Measurements from ENCODE around the gene COL6A2. TPM values are rescaled to one million over a fixed set of nuclear protein-coding genes. Genes with fewer than 3 reads are reported as not detected.

Gene COL6A2
- total RNA-seq, 4 donors from 2014 or later: 942 to 1,525 (median 1,202) TPM

DNA sequence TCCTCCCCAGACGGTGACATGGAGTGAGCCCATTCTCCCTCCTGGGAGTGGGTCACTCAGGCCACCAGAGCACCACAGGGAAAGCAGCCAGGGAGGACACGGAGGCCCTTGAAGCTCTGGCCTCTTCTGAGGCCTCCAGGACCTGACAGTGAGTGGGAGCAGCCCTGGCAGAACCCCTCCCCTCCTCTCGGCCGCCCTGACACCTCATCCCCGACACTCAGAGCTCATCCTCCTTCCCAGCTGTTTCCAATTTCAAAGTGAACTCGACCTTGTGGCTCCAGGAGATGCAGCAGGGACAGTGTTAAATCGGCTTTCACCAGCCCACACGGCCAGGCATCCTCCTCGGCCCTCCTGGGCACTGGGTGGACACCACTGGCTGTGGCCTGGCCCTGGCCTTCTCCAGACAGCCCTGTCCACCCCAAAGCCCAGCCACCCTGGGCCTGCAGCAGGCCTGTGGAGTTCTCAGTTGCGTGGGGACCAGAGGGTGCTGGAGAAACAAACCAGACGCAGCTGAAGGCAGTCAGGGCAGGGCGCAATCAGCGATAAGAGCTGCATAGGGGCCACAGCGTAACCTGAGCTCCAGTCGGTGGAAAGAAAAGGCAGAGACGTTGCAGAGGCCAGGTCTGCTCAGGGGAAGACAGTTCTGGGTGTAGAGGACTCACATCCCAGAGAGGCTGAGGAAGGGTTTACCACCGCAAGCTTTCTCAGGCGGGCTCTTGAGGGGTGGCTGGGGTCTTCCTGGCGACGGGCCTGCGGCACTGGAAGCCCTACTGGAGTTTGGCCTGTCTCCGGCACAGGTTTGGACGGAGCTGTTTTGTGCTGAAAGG is 30.4 kb downstream of the COL6A2 start:
- H3K4me3 ChIP-seq: no peak overlapping the region
- WGBS: 63% methylated on average over 10 of the region's 23 CpGs
- H3K4me1 ChIP-seq: peaks cover 0 to 33% (median 21%) of the 10 kb centered on the region in 4 donors
- no peak for DNase-seq (ENCODE audit: extremely low spot score)
- intact Hi-C loops (cut with DNase I): no loop called here
- H3K27ac ChIP-seq (replicated peaks in 1 of 4): peak overlapping the region; percentile 31 to 63 (median 48)
- H3K9me3 ChIP-seq: no peaks in the 10 kb centered on the region
- no peaks in the 10 kb centered on the region for H3K27me3 ChIP-seq
- H3K36me3 ChIP-seq: peaks cover 50 to 77% (median 68%) of the 10 kb centered on the region in 4 donors
- TF ChIP-seq EP300 (IDR thresholded peaks at IDR 0.05): no peak

DNA sequence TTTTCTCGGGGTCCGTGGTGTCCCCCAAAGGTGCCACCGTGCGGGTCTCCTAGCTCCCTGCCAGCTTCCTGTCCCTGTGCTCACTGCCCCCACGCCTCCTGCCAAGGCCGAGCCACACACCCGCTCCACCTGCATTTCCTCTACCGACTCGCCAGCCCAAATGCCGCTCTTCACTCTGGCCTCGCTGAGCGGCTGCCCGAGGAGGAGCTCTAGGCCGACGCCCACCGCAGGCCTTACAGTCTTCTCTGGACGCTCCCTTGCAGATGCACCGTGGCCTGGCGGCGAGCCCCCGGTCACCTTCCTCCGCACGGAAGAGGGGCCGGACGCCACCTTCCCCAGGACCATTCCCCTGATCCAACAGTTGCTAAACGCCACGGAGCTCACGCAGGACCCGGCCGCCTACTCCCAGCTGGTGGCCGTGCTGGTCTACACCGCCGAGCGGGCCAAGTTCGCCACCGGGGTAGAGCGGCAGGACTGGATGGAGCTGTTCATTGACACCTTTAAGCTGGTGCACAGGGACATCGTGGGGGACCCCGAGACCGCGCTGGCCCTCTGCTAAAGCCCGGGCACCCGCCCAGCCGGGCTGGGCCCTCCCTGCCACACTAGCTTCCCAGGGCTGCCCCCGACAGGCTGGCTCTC is 31.1 kb downstream of the COL6A2 start:
- Histone ChIP-seq H3K9me3 (no peaks in the 10 kb centered on the region), H3K4me1 (peaks cover 0 to 33% (median 21%) of the 10 kb centered on the region in 4 donors), H3K27ac (replicated peaks in 1 of 4) (peak overlapping the region in 3 of 4 donors; percentile 31 to 63 (median 55)), H3K27me3 (no peaks in the 10 kb centered on the region), H3K4me3 (no peak overlapping the region), H3K36me3 (peaks cover 50 to 73% (median 63%) of the 10 kb centered on the region in 4 donors)
- DNase-seq (ENCODE audit: extremely low spot score): no peak
- WGBS: 83% methylated on average over 38 of the region's 45 CpGs
- intact Hi-C loops (cut with DNase I): no loop called here
- TF ChIP-seq POLR2AphosphoS5 (IDR thresholded peaks at IDR 0.05) (peak in 1 of 2 donors; percentile 13), EP300 (IDR thresholded peaks at IDR 0.05) (no peak)
- TF ChIP-seq, protein P1, sequence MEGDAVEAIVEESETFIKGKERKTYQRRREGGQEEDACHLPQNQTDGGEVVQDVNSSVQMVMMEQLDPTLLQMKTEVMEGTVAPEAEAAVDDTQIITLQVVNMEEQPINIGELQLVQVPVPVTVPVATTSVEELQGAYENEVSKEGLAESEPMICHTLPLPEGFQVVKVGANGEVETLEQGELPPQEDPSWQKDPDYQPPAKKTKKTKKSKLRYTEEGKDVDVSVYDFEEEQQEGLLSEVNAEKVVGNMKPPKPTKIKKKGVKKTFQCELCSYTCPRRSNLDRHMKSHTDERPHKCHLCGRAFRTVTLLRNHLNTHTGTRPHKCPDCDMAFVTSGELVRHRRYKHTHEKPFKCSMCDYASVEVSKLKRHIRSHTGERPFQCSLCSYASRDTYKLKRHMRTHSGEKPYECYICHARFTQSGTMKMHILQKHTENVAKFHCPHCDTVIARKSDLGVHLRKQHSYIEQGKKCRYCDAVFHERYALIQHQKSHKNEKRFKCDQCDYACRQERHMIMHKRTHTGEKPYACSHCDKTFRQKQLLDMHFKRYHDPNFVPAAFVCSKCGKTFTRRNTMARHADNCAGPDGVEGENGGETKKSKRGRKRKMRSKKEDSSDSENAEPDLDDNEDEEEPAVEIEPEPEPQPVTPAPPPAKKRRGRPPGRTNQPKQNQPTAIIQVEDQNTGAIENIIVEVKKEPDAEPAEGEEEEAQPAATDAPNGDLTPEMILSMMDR (IDR thresholded peaks at IDR 0.05): no peak

DNA sequence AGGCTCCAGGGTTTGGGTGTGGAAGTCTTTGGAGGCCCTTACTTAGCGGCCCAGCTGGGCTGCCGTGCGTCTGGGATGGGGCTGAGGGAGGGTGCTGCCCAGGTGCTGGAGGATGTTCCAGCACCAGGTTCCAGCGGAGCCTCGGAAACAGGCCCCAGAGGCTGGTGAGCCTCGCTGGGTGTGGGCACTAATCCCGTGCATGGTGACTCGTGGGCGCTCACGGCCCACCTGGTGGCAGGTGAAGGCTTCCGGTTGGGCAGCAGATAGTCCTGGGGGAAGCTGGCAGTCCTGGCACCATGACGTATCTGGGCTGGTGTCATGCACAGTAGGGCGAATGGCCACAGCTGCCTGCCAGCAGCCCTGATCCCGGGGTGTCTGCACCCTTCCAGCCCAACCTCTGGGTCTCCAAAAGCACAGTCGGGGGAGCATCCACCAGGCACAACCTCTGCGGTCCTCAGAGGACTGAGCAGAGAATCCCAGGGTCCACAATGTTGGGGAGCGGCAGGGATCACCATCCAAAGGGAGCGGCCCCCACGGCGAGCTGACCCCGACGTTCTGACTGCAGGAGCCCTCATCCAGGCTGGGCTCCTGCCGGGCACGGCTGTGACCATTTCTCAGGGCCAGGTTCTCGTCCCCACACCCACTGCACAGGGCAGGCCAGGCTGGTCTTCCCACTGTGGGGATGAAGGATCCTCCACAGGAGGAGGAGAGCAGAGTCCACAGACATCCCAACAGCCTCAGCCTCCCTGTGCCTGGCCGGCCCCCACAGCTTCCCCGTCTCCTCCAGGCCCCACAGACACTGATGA is 32.1 kb downstream of the COL6A2 start:
- no peak for DNase-seq (ENCODE audit: extremely low spot score)
- H3K27me3 ChIP-seq: no peaks in the 10 kb centered on the region
- H3K4me3 ChIP-seq: no peak overlapping the region
- H3K27ac ChIP-seq (replicated peaks in 1 of 4): peak overlapping the region; percentile 40 to 69 (median 52)
- TF ChIP-seq EP300 (IDR thresholded peaks at IDR 0.05): no peak
- TF ChIP-seq, protein P1 (IDR thresholded peaks at IDR 0.05): no peak
- no peak for TF ChIP-seq POLR2A (IDR thresholded peaks at IDR 0.05; ENCODE audit: low read depth)
- peak in 1 of 2 donors; percentile 18 for TF ChIP-seq POLR2AphosphoS5 (IDR thresholded peaks at IDR 0.05)
- H3K9me3 ChIP-seq: no peaks in the 10 kb centered on the region
- peaks cover 0 to 33% (median 21%) of the 10 kb centered on the region in 4 donors for H3K4me1 ChIP-seq
- intact Hi-C loops (cut with DNase I): no loop called here
- H3K36me3 ChIP-seq: peaks cover 40 to 63% (median 53%) of the 10 kb centered on the region in 4 donors
- 69% methylated on average over 16 of the region's 27 CpGs for WGBS

DNA sequence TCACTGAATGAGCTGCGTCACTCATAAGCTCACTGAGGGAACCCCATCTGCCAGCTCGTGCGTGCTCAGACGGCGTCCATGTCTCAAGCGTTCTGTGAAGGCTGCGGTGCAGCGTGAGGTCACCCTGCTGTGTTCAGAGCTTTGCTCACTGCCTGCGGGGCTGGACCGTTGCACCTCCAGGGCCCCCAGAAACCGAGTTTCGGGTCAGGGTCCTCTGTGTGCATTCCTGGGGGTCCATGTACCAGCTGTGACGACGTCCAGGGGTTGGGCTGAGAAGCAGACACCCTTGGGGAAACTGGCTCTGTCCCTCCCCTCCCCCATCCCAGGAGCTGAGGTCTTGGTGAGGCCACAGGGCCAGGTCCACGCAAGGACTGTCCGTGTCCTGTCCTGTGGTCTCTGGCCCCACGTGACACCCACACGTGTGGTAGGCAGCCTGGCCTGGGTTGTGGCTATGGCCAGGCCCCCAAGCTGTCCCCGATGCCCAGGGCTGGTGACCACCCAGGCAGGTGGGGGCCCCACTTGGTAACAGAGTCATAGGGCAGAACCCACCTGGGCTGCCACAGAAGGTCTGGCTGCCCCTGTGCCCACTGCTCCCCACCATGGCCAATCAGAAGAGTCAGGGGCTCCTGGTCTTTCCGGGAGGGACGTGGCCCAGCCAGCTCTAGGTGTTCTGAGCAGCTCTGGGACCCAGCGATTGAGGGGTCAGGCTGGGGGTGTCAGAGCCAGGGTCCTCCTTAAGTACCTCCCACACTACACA is 33.1 kb downstream of the COL6A2 start:
- Histone ChIP-seq H3K9me3 (no peaks in the 10 kb centered on the region), H3K4me1 (peaks cover under 1 to 33% (median 22%) of the 10 kb centered on the region in 4 donors), H3K27ac (replicated peaks in 1 of 4) (peak overlapping the region; percentile 8 to 69 (median 52)), H3K27me3 (no peaks in the 10 kb centered on the region), H3K36me3 (peaks cover 30 to 53% (median 44%) of the 10 kb centered on the region in 4 donors), H3K4me3 (no peak overlapping the region)
- WGBS: no CpG with 5 or more reads among the region's 22 CpGs
- DNase-seq (ENCODE audit: extremely low spot score): no peak
- intact Hi-C loops (cut with DNase I): no loop called here
- TF ChIP-seq POLR2AphosphoS5 (IDR thresholded peaks at IDR 0.05): peak in 1 of 2 donors; percentile 41
- TF ChIP-seq POLR2A (IDR thresholded peaks at IDR 0.05; ENCODE audit: low read depth): no peak
- TF ChIP-seq, protein P1 (IDR thresholded peaks at IDR 0.05): no peak

Measured in esophagus muscularis mucosa (tissue), 4 donors.